Measurements from ENCODE around the gene INPP5B. TPM values are rescaled to one million over a fixed set of nuclear protein-coding genes. Genes with fewer than 3 reads are reported as not detected.
"Not testable (repeated sequence)": the region's sequence is repeated elsewhere in the genome, so short reads cannot be mapped to it uniquely, and the experiment has no call there.

INPP5B gene
- total and polyA plus RNA-seq, 7 donors: 3.8 to 12.8 (median 6.7) TPM

DNA sequence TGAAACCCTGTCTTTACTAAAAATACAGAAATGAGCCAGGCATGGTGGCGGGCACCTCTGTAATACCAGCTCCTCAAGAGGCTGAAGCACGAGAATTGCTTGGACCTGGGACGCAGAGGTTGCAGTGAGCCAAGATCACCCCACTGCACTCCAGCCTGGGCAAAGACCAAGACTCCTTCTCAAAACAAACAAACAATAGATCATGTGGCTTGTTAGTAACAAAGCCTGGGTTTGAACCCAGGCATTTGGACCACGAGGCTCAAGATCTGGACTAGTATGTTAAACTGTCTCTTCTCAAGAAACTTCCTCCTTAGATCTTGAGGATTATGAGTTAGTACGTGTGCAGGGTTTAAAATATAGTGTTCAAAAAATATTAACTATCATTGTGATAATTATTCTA lies 1.6 kb downstream of the INPP5B start:
- Histone ChIP-seq H3K27me3 (ENCODE audit: insufficient read depth in 3 of 3, low read length in 2 of 3) (no peaks in the 10 kb centered on the region), H3K4me1 (peaks cover 9% of the 10 kb centered on the region), H3K36me3 (ENCODE audit: insufficient read depth in 1 of 2, low read depth in 1 of 2) (peaks cover 0 to 47% of the 10 kb centered on the region in 2 donors), H3K27ac (peak overlapping the region; percentile 87), H3K4me3 (peak overlapping the region; percentile 83), H3K9me3 (no peaks in the 10 kb centered on the region)
- TF ChIP-seq, protein P1, sequence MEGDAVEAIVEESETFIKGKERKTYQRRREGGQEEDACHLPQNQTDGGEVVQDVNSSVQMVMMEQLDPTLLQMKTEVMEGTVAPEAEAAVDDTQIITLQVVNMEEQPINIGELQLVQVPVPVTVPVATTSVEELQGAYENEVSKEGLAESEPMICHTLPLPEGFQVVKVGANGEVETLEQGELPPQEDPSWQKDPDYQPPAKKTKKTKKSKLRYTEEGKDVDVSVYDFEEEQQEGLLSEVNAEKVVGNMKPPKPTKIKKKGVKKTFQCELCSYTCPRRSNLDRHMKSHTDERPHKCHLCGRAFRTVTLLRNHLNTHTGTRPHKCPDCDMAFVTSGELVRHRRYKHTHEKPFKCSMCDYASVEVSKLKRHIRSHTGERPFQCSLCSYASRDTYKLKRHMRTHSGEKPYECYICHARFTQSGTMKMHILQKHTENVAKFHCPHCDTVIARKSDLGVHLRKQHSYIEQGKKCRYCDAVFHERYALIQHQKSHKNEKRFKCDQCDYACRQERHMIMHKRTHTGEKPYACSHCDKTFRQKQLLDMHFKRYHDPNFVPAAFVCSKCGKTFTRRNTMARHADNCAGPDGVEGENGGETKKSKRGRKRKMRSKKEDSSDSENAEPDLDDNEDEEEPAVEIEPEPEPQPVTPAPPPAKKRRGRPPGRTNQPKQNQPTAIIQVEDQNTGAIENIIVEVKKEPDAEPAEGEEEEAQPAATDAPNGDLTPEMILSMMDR (IDR thresholded peaks at IDR 0.05): no peak
- intact Hi-C loops (cut with DNase I): no loop called here
- 62 to 84% (median 64%) methylated on average over 5 of the region's 5 CpGs for WGBS, 3 donors
- ATAC-seq (no peak), DNase-seq (peak in 1 of 2 donors; percentile 16)

DNA sequence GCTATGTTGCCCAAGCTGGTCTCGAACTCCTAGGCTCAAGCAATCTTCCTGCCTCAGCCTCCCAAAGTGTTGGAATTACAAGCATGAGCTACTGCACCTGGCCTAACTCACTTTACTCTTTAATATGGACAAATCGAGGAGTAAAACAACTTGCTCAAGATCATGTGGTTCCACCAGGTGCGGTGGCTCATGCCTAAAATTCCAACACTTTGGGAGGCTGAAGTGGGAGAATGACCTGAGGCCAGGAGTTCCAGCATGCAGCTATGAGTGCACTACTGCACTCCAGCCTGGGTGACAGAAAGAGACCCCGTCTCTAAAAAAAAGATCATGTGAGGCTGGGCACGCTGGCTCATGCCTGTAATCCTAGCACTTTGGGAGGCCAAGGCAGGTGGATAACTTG lies 2.0 kb downstream of the INPP5B start:
- no peaks in the 10 kb centered on the region for H3K9me3 ChIP-seq
- H3K27me3 ChIP-seq (ENCODE audit: insufficient read depth in 3 of 3, low read length in 2 of 3): no peaks in the 10 kb centered on the region
- H3K4me1 ChIP-seq: peaks cover 9% of the 10 kb centered on the region
- peak overlapping the region; percentile 87 for H3K27ac ChIP-seq
- ATAC-seq (no peak), DNase-seq (peak in 1 of 2 donors; percentile 10)
- H3K36me3 ChIP-seq (ENCODE audit: insufficient read depth in 1 of 2, low read depth in 1 of 2): peaks cover 3 to 51% of the 10 kb centered on the region in 2 donors
- intact Hi-C loops (cut with DNase I): no loop called here
- WGBS, 3 donors: 72 to 87% (median 77%) methylated on average over 5 of the region's 5 CpGs
- no peak overlapping the region for H3K4me3 ChIP-seq
- TF ChIP-seq, protein P1 (IDR thresholded peaks at IDR 0.05): no peak

DNA sequence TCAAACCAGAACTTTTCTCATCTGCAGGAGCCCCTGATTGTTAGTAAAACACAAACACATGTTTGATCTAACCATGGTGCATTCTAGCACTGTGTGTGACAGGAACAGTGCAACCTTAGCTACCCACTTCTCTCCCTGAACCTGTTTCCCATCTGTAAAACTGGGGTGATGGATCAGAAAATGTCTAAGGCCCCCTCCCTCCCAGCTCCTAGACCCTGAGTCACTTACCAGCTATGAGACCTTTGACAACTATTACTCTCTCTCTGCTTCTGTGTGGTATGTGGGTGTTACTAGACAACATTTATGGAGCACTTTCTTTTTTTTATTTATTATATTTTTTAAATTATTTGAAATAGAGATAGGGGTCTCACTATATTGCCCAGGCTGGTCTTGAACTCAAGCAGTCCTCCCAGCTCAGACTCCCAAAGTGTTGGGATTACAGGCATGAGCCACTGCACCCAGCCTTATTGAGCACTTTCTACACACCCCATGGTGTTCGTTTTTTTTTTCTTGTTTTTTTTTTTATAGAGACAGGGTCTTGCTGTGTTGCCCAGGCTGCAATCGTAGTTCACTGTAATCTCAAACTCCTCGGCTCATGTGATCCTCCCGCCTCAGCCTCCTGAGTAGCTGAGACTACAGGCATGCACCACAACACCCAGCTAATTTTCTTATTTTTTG lies 2.6 kb downstream of the INPP5B start:
- Histone ChIP-seq H3K4me1 (peaks cover 9% of the 10 kb centered on the region), H3K27me3 (ENCODE audit: insufficient read depth in 3 of 3, low read length in 2 of 3) (no peaks in the 10 kb centered on the region), H3K4me3 (no peak overlapping the region), H3K36me3 (ENCODE audit: insufficient read depth in 1 of 2, low read depth in 1 of 2) (peaks cover 5 to 57% of the 10 kb centered on the region in 2 donors), H3K27ac (no peak overlapping the region), H3K9me3 (no peaks in the 10 kb centered on the region)
- TF ChIP-seq, protein P1 (IDR thresholded peaks at IDR 0.05): no peak
- no peak for DNase-seq
- WGBS, 3 donors: 82 to 96% (median 83%) methylated on average over 4 of the region's 4 CpGs
- no peak for ATAC-seq
- intact Hi-C loops (cut with DNase I): no loop called here

DNA sequence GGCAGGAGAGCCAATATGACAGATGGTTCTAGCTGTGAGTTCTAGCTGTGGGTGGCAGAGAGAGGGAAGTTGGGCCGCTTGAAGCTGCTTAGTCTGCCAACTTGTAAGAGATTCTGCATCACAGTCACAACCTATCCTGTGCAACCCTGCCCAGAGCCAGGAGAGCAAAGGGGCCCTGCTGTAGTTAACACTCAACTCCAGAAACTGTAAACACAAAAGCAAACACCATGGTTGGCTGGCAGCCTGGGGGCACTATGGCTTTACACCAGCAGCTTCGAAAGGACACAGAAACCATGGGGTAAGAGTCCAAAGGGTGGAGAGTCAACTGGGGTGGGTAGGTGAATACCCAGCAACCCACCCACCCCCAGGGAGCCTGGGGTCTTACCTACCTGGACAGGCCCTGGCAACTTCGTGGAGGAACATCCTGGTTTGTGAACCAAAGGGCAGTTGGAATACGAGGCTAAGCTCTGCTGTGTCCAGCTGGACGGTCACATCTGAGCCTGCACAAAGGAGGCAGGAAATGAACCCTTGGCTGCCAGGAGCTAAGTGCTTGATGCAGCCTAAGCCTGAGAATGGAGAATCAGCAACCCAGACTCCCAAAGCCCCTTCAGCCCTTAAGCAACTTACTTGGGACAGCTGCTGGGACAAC lies 6.4 kb downstream of the INPP5B start:
- Histone ChIP-seq H3K36me3 (ENCODE audit: insufficient read depth in 1 of 2, low read depth in 1 of 2) (peaks cover 5 to 92% of the 10 kb centered on the region in 2 donors), H3K4me1 (peaks cover 6% of the 10 kb centered on the region), H3K27ac (no peak overlapping the region), H3K9me3 (no peaks in the 10 kb centered on the region), H3K27me3 (ENCODE audit: insufficient read depth in 3 of 3, low read length in 2 of 3) (no peaks in the 10 kb centered on the region), H3K4me3 (no peak overlapping the region)
- TF ChIP-seq, protein P1 (IDR thresholded peaks at IDR 0.05): no peak
- DNase-seq (no peak), ATAC-seq (no peak)
- intact Hi-C loops (cut with DNase I): no loop called here
- 66 to 77% (median 67%) methylated on average over 5 of the region's 5 CpGs for WGBS, 3 donors

DNA sequence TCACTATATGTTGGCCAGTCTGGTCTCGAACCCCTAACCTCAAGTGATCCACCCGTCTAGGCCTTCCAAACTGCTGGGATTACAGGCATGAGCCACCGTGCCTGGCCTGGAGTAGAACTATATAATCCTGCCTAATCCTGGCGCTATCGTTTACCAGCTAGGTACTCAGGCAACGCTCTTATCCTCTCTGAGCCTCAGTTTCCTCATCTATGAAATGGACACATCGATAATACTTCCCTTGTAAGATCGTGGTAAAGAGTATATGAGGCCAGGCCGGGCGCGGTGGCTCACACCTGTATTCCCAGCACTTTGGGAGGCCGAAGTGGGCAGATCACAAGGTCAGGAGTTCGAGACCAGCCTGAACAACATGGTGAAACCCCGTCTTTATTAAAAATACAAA lies 10.1 kb downstream of the INPP5B start:
- 93 to 98% (median 97%) methylated on average over 14 of the region's 14 CpGs for WGBS, 3 donors
- ATAC-seq; H3K27me3 ChIP-seq (ENCODE audit: insufficient read depth in 3 of 3, low read length in 2 of 3); intact Hi-C loops (cut with DNase I); H3K27ac ChIP-seq; H3K4me1 ChIP-seq; H3K9me3 ChIP-seq; H3K4me3 ChIP-seq: not testable (repeated sequence)
- peaks cover 5 to 72% of the 10 kb centered on the region in 2 donors for H3K36me3 ChIP-seq (ENCODE audit: insufficient read depth in 1 of 2, low read depth in 1 of 2)
- DNase-seq: peak in 1 of 2 donors; percentile 12

Measured in psoas muscle (tissue), 8 donors.